Measurements from ENCODE around the gene POMP.

DNA sequence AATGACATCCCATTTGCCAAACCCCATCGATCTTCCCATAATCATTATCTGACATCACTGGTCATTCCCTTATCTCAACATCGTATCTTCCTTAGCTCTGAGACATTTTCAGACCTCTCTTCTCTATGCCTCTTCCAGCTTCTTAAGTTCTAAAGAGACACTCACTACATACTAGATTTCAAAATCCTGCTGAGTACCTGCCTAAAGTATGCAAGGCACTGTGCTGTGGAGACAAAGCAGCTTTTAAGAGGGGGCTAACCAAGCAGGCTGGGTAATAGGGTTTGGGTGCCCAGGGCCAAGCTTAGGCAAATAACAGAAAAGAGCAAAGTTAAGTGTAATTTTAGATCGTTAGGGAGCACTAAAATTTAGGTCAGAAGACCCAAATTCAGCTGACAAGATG lies 3.4 kb upstream of the POMP start:
- TF ChIP-seq, protein P1, sequence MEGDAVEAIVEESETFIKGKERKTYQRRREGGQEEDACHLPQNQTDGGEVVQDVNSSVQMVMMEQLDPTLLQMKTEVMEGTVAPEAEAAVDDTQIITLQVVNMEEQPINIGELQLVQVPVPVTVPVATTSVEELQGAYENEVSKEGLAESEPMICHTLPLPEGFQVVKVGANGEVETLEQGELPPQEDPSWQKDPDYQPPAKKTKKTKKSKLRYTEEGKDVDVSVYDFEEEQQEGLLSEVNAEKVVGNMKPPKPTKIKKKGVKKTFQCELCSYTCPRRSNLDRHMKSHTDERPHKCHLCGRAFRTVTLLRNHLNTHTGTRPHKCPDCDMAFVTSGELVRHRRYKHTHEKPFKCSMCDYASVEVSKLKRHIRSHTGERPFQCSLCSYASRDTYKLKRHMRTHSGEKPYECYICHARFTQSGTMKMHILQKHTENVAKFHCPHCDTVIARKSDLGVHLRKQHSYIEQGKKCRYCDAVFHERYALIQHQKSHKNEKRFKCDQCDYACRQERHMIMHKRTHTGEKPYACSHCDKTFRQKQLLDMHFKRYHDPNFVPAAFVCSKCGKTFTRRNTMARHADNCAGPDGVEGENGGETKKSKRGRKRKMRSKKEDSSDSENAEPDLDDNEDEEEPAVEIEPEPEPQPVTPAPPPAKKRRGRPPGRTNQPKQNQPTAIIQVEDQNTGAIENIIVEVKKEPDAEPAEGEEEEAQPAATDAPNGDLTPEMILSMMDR (IDR thresholded peaks at IDR 0.05): no peak
- TF ChIP-seq POLR2A (IDR thresholded peaks at IDR 0.05): no peak

All from adrenal gland (tissue), 5 donors.